Endothelial cell of umbilical vein (primary cell): ENCODE data around the gene TNS1. TPM values are rescaled to one million over a fixed set of nuclear protein-coding genes. Genes with fewer than 3 reads are reported as not detected.

Experiments used
- BruUV-seq: library from RNA; stranded (reverse); fragments of 400-500 nt; replicated peaks from 2 replicates; lab custom pipeline; 2021; lab: Mats Ljungman, UMichigan
- CTCF ChIA-PET: fragments of 300-600, 350-600 bp; sonication (Branson Sonifier 250); formaldehyde crosslinking; loops from one replicate; lab custom pipeline; 2021; ENCODE audit warnings: antibody characterized with exemption, inconsistent platforms; lab: Charles Lee
- POLR2A ChIA-PET: fragments of 300-600, 350-600 bp; sonication (Branson Sonifier 250); formaldehyde crosslinking; loops from one replicate; lab custom pipeline; 2021; ENCODE audit warnings: antibody characterized with exemption, inconsistent platforms; lab: Charles Lee
- DNase-seq: peaks from one replicate; pipeline ENCODE4 v3.0.0-alpha.2; 2011; ENCODE audit warnings: low read depth, low spot score
- FAIRE-seq: peaks from 2 replicates; lab custom pipeline; 2011; peaks lifted over from hg19 to GRCh38; lab: Jason Lieb, UNC
- H2AFZ ChIP-seq: 2 replicates; pipeline ENCODE4 v1.6.0; 2012; ENCODE audit warnings: low read depth, low read length, control low read depth, inconsistent platforms
- H3K27ac ChIP-seq: 2 replicates; pipeline ENCODE4 v1.5.1; 2011; ENCODE audit warnings: low read depth, mild to moderate bottlenecking, control low read depth, low read length, moderate library complexity; ENCODE audit not compliant: insufficient read depth
- H3K27me3 ChIP-seq, 2 experiments: 2 replicates each; pipeline versions ENCODE4 v1.6.0 to v1.6.1; 2011; ENCODE audit warnings: low read length in 2 of 2, mixed read lengths in 1 of 2; ENCODE audit not compliant: control insufficient read depth in 2 of 2, insufficient read depth in 2 of 2
- H3K36me3 ChIP-seq, 2 experiments: 2 replicates in 1 of 2; 3 replicates in 1 of 2; pipeline ENCODE4 v1.5.1; 2011; ENCODE audit warnings: low read length in 2 of 2, mild to moderate bottlenecking in 1 of 2, moderate library complexity in 1 of 2; ENCODE audit not compliant: control insufficient read depth in 2 of 2, insufficient read depth in 2 of 2; ENCODE audit errors: extremely low read depth in 1 of 2
- H3K4me1 ChIP-seq: 3 replicates; pipeline ENCODE4 v1.5.1; 2011; ENCODE audit warnings: mild to moderate bottlenecking, low read length; ENCODE audit not compliant: control insufficient read depth, insufficient read depth; ENCODE audit errors: extremely low read depth
- H3K4me2 ChIP-seq: 2 replicates; pipeline ENCODE4 v1.6.1; 2011; ENCODE audit warnings: low read length, control low read depth, mixed read lengths; ENCODE audit not compliant: insufficient read depth
- H3K4me3 ChIP-seq, 3 experiments: fragments of 200-600 bp in 1 of 3; sonication (generic), shearing (Covaris generic) in 1 of 3; replicated peaks in 1 of 3; 2 replicates each; pipeline ENCODE4 v1.5.1; 2011 to 2016; ENCODE audit warnings: control low read depth in 3 of 3, low read length in 3 of 3, mild to moderate bottlenecking in 2 of 3, inconsistent platforms in 1 of 3, low read depth in 1 of 3, moderate library complexity in 1 of 3; ENCODE audit not compliant: insufficient read depth in 1 of 3
- H3K79me2 ChIP-seq: 2 replicates; pipeline ENCODE4 v1.6.0; 2012; ENCODE audit warnings: low read length, inconsistent platforms; ENCODE audit not compliant: control insufficient read depth, insufficient read depth
- H3K9ac ChIP-seq: replicated peaks from 2 replicates; pipeline ENCODE3; 2011; ENCODE audit warnings: low read length, control low read depth; ENCODE audit not compliant: insufficient read depth; ENCODE audit errors: extremely low read depth
- H3K9me1 ChIP-seq: replicated peaks from 3 replicates; pipeline ENCODE4 v1.6.0; 2011; ENCODE audit warnings: mild to moderate bottlenecking, low read length; ENCODE audit not compliant: control insufficient read depth, insufficient read depth; ENCODE audit errors: extremely low read depth
- H3K9me3 ChIP-seq: replicated peaks from 2 replicates; pipeline ENCODE4 v1.5.1; 2012; ENCODE audit warnings: low read length, inconsistent platforms; ENCODE audit not compliant: control insufficient read depth, insufficient read depth
- H4K20me1 ChIP-seq: replicated peaks from 2 replicates; pipeline ENCODE3; 2011; ENCODE audit warnings: mild to moderate bottlenecking, low read length; ENCODE audit not compliant: control insufficient read depth, insufficient read depth; ENCODE audit errors: extremely low read depth
- CTCF ChIP-seq, 2 donors: IDR thresholded peaks; 1 replicate in 1 of 2; 2 replicates in 1 of 2; pipeline ENCODE4 v1.5.1; 2011; ENCODE audit warnings: low read length in 2 of 2, mild to moderate bottlenecking in 2 of 2, moderate library complexity in 2 of 2, control low read depth in 1 of 2, inconsistent platforms in 1 of 2, low read depth in 1 of 2; ENCODE audit not compliant: insufficient read depth in 1 of 2; ENCODE audit errors: extremely low read depth in 1 of 2
- EZH2 ChIP-seq: IDR thresholded peaks from 2 replicates; pipeline ENCODE4 v1.6.1; 2012; ENCODE audit warnings: borderline replicate concordance, low read depth, mild to moderate bottlenecking, moderate library complexity, low read length, inconsistent platforms; ENCODE audit not compliant: severe bottlenecking
- FOS ChIP-seq: IDR thresholded peaks from 2 replicates; pipeline ENCODE4 v1.6.1; 2011; ENCODE audit warnings: mild to moderate bottlenecking, low read length, moderate library complexity, borderline replicate concordance; ENCODE audit not compliant: insufficient read depth
- GATA2 ChIP-seq: IDR thresholded peaks from 2 replicates; pipeline ENCODE4 v1.7.0; 2011; ENCODE audit warnings: low read depth, mild to moderate bottlenecking, moderate library complexity, mixed read lengths, low read length; ENCODE audit not compliant: insufficient read length, insufficient read depth
- JUN ChIP-seq: IDR thresholded peaks from 2 replicates; pipeline ENCODE4 v1.6.1; 2011; ENCODE audit warnings: borderline replicate concordance, low read depth; ENCODE audit not compliant: insufficient read length, insufficient read depth
- MAX ChIP-seq: IDR thresholded peaks from 2 replicates; pipeline ENCODE4 v1.6.1; 2011; ENCODE audit not compliant: insufficient read depth, insufficient read length
- MYC ChIP-seq: IDR thresholded peaks from one replicate; pipeline ENCODE4 v1.6.1; 2011; ENCODE audit warnings: mild to moderate bottlenecking, low read depth, low read length
- POLR2A ChIP-seq: IDR thresholded peaks from 2 replicates; pipeline ENCODE4 v1.6.1; 2012; ENCODE audit warnings: low read depth, mild to moderate bottlenecking, control low read depth, low read length
- POLR2AphosphoS5 ChIP-seq: IDR thresholded peaks from 2 replicates; pipeline ENCODE4 v1.6.1; 2012; ENCODE audit warnings: low read depth, mild to moderate bottlenecking, control low read depth, low read length, moderate library complexity; ENCODE audit not compliant: insufficient read depth
- dilution Hi-C: fragments of 300-500 bp; cut with MboI; formaldehyde crosslinking; loops from one replicate; pipeline ENCODE4 v1.15.0; 2019; ENCODE audit warnings: low sequenced_read_pairs; ENCODE audit not compliant: extremely low pct_ligation_motif_present
- intact Hi-C: fragments of 100-400 bp; cut with micrococcal nuclease; formaldehyde crosslinking; loops from one replicate; pipeline ENCODE4 v1.10.0; 2022
- polyA plus RNA-seq, 4 experiments: library from polyadenylated mRNA; depleted of rRNA in 3 of 4; stranded (reverse) in 3 of 4; unstranded in 1 of 4; fragments of >200 nt; gene quantifications; 2 replicates each; pipeline versions ENCODE4 v1.2.1 to v1.2.3, GENCODE V29; 2011 to 2012; ENCODE audit warnings: missing spikeins in 1 of 4
- total RNA-seq: library from RNA; stranded (reverse); gene quantifications from 2 replicates; pipeline ENCODE4 v1.2.3, GENCODE V29; 2021

The TNS1 gene
- total and polyA plus RNA-seq, 2 donors (not counting 3 experiments of a cell fraction or from before 2014, with no cell fraction given) = 11.0 to 52.1 TPM

GRCh38 chr2:217970206-217970605, 32.6 kb downstream of the TNS1 start:
- POLR2A ChIA-PET = interaction anchor here (0.8 kb wide), 1 partner anchor 82 kb away, joined by 3 read pairs; no protein-coding TSS in a partner anchor
- no peak for FAIRE-seq
- H3K9ac ChIP-seq = no peak overlapping the region
- H3K9me1 ChIP-seq = no peaks in the 10 kb centered on the region
- intact Hi-C loops = no loop called here
- H3K9me3 ChIP-seq = no peaks in the 10 kb centered on the region
- no peak for TF ChIP-seq GATA2
- TF ChIP-seq EZH2 = no peak
- no peak for TF ChIP-seq MYC
- TF ChIP-seq CTCF (IDR thresholded peaks at IDR 0.05; ENCODE audit: extremely low read depth in 1 of 2, insufficient read depth in 1 of 2, low read depth in 1 of 2, low read length in 2 of 2) = no peak
- no peak for TF ChIP-seq POLR2AphosphoS5
- TF ChIP-seq MAX = no peak
- TF ChIP-seq FOS = no peak
- TF ChIP-seq JUN = no peak
- TF ChIP-seq POLR2A = no peak
- H3K4me1 ChIP-seq = no peaks in the 10 kb centered on the region
- no peak overlapping the region for H3K4me3 ChIP-seq
- DNase-seq = no peak
- no TSS peak for BruUV-seq
- H3K4me2 ChIP-seq = no peak overlapping the region
- dilution Hi-C loops = no loop called here
- no peak overlapping the region for H3K27ac ChIP-seq
- no peak overlapping the region for H2AFZ ChIP-seq
- no peaks in the 10 kb centered on the region for H4K20me1 ChIP-seq
- no peaks in the 10 kb centered on the region for H3K36me3 ChIP-seq
- H3K79me2 ChIP-seq = no peaks in the 10 kb centered on the region
- no peaks in the 10 kb centered on the region for H3K27me3 ChIP-seq
- CTCF ChIA-PET = no interaction called here
